Stimulated activated CD8-positive, alpha-beta memory T cell treated with anti-CD3 and anti-CD28 coated beads, Interleukin-7, amount 100 ng/mL, for 1 hour (primary cell): ENCODE data around the gene DUOX1.
"Not testable (repeated sequence)": the region's sequence is repeated elsewhere in the genome, so short reads cannot be mapped to it uniquely, and the experiment has no call there.

Experiments
- DNase-seq, 2 donors: peaks; one replicate each; pipeline ENCODE4 v3.0.0-alpha.2; 2020; ENCODE audit warnings: low read depth in 2 of 2

The DUOX1 gene

DNA sequence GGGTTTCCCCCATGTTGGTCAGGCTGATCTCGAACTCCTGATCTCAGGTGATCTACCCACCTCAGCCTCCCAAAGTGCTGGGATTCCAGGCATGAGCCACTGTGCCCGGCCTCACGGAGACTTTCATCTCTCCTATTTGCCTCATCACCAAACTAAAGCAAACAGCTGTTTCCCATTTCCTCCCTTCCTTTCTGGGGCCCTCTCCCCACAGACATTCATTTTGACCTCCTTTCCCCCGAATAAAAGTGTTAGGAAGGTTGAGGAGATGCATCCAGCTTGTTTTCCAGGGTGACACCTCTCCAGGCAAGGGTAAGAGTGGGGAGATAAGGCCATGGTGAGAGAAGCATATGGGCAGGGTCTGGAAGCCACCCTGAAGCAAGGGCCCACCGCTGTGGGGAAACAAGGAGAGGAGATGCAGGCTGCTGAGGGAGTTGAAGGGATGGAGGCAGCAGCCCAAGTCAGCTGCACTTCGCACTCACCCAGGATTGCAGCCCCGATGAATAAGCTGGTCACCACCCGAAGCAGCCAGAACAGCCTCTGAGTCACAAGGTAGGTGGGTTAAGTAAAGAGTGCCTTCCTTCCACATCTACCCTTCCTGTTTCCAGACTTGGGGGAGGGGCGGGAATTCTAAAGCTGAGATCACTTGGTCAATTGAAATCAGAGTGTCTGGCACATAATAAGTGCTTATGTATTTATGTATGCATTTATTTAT is 7.9 kb upstream of the DUOX1 start:
- no peak for DNase-seq

DNA sequence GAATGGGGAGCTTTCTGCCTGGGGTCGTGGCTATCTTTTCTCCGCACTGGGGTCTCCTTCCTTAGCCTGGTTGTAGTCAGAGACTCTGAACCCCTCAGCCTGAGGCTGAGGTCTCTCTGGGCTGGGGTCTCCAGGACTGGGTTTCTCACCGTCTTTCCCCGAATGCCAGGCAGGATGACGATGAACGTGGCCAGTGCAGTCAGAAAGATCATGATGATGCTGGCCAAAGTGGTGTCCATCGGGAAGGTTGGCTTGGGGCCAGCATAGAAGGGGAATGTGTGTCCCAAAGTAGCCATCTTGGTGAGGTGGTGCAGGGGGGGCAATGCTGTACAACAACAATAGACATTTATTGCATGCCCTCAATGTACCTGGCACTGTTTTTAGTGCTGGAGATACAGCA is 7.1 kb upstream of the DUOX1 start:
- no peak for DNase-seq

DNA sequence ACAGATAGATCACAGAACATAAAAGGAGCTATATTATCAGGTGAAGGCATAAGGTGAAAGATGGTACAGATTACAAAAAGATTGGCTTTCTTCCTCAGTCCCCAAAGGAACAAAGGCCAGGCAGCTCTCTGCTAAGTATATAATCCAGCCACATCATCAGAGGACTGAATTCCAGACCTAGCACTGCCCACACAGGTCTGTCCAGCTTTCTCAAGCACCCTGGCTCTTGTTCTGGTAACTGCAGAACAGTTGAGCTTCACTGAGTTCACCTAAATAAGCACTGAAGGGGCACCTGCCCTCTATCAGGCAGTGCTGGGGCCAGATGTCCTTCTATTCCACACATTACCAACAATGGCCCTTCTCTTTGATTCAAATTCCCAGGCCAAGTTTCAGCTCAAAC is 6.4 kb upstream of the DUOX1 start:
- DNase-seq: no peak

DNA sequence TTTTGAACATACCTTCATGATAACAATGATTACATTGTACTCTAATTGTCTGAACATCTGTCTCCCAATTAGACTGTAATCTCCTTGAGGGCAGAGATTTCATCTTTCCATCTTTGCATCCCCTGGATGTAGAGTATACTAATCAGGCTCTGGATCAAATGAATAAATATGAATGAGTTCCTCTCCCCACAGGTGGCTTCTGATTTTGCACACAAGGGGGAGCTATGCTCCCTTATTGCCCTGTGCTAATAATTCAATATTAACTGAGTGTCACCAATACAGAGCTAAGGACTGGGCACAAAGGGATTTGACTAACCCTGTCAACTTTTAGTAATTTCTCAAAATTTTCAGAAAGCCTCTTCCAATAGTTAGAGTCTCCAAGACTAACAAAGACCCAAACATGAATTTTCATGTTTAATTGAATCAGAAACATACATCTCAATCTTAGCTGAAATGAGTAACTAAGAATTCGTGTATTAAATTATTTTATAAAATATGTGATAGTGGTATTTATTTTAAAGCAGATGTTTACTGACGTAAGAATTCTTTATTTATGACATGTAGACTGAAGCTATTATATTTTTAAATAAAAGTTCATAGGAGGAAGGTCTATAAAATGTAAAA is 3.1 kb upstream of the DUOX1 start:
- no peak for DNase-seq

DNA sequence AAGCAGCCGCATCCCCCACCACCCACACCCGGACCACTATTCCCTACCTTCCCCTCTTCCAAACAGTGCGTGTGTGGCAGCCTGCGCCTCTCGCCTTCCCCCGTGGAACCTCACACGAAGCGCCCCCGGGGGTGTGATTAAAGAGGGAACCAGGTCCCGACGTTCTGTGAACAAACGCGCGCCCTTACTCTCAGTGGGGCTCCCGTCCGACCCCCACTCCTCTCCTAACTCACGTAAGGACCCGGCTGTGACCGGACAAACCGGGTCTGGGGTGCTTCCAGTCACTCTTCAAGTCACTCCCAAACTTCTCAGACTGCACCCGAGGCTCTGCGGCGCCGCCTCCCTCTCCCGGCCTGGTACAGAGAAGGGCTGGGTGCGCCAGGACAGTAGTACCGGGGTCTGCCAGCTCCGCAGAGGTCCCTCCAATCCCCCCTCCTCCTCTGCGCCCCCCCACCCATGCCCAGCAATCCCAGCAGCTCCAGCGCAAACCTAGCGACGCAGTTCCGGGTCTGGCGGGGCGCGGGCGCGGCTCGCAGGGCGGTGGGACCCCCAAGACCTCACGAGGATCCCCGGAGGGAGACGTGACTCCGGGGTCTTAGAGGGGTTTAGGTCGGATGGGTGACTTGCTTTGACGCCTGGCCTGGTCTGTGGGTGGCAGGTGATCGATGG is 689 bp upstream of the DUOX1 start:
- DNase-seq: no peak

DNA sequence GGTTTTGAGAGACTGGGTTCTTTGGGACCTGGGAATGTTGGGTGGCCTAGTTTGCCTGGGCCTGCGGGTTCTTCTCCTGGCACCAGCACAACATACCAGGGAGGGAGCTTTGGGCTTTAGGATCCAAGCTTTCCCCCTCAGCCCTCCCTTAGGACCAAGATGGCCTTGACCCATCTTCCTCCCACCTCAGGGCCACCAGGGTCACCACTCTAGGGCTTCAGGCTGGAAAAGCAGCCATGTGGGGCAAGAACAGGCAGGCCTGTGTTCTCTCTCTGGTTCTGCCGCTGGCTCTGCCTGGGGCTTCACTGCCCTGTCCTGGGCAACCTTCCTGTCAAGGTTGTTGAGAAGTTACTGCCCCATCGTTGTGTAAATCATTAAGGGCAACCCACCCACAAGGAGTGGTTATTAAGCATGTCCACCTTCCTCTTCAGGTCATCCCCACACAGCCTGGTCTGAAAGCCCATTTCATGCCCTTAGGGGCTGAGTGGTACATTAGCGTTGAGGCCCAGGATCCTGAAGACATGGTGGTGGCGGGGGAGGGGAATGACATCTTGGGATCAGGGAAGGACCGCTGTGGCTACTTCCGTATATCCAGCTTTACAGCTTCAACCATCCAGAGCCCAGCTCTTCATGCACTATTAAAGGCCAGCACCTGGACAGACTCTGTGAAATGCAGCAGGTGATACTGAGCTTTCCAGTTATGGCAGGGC is 652 bp downstream of the DUOX1 start:
- DNase-seq: no peak

DNA sequence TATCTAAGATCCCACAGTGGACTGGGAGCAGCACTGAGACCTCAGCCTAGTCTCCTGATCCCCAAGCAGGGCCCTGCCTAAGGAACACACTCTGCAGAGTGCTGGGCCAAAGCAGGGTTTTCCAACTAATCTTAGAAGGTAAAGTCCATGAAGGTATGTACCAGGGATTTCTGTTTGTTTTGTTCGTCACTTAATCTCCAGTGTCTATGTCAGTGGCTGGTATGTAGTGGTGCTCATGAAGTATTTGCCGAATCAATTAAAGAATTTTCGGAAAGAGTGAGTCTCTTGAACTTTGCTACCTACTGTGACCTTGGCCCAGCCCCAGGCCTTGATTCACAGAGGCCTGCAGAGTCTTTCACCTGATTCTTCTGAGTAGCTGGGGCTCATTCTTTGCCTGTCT is 1.7 kb downstream of the DUOX1 start:
- no peak for DNase-seq

DNA sequence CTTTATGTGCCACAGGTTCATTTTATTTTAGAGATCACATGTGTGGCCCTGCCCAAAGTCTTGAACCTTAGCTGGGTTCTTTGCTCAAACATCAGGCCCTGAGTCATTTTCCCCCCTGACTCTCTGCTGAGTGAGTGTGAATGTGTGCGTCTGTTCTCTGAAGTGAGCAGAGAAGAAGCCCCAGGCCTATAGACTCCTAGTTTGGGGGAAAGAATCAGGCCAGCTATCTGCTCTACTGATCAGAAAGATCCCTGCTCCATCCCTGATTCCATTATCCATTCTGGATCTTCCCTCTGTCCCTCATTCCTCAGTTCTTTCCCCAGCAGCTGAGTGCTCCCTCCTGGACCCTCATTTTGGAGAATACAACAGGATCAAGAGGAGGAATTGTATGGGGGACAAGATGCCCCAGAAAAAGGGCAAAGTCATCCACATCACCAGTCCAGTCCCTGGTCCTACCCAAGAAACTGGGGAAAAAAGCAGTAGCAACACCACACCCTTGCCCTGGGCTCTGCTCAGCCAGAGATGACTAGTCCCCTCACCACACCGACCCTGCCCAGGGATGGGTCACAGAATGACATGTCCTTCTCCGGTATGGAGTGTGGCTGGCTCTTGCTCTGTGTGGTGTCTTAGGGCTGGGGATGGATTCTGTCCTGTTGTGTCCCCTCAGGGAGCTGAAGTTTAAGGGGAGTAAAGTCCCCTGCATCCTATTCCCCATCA is 3.2 kb downstream of the DUOX1 start:
- DNase-seq: no peak

DNA sequence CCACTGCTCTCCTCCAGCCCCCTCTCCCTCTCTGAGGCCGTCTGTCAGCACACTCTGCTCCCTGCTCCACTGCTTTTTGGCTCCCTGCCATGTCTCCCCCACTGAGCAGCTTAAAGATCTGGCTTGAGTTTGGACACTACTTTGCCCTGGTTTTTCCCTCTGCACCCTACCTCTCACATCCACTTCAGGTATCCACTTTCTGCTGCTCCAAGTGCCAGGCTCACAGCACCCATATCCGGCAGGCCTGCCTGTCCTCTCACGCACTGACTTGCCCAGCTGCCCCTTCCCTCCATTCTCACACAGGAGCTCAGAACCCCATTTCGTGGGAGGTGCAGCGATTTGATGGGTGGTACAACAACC is 3.7 kb downstream of the DUOX1 start:
- DNase-seq: no peak

DNA sequence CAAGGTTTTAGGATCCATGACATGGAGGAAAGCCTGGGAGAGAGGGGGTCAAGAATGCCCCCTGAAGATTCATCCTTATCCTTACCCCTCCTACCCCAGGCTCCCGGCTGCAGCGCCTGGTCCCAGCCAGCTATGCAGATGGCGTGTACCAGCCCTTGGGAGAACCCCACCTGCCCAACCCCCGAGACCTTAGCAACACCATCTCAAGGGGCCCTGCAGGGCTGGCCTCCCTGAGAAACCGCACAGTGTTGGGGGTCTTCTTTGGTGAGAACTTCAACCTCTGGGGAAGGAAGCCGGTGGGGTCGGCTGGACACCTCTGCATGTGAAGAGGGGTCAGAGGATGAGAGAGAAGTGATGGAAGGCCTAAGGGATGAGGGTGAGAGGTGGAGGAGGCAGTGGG is 4.3 kb downstream of the DUOX1 start:
- no peak for DNase-seq

DNA sequence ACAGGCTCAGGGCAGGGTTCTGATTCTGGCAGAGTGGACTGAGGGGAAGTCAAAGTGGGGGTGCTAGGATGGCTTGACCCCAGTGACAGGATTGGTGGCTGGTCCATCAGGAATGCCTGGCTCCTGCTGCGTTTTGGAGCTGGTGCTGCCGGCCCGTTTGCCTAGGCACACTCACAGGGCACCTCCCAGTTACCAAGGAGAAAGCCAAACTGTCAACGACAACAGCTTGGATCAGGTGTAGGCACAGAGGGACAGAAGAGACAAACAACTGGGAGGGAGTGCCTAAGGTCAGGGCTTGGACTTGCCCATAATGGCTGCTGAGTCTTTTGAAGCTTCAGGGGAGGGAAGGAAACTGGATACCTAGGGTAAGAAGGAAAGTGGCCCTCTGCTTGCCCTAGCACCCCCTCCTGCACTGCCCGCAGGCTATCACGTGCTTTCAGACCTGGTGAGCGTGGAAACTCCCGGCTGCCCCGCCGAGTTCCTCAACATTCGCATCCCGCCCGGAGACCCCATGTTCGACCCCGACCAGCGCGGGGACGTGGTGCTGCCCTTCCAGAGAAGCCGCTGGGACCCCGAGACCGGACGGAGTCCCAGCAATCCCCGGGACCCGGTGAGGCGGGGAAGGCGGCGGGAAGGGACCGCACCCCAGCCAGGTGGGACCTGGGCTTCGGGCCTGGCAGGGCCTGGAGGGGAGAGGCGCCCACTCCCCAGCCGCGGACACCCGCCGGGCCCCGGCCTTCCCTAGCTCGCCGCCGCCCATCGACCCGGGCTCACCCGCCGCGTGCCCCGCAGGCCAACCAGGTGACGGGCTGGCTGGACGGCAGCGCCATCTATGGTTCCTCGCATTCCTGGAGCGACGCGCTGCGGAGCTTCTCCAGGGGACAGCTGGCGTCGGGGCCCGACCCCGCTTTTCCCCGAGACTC is 5.1 kb downstream of the DUOX1 start:
- no peak for DNase-seq

DNA sequence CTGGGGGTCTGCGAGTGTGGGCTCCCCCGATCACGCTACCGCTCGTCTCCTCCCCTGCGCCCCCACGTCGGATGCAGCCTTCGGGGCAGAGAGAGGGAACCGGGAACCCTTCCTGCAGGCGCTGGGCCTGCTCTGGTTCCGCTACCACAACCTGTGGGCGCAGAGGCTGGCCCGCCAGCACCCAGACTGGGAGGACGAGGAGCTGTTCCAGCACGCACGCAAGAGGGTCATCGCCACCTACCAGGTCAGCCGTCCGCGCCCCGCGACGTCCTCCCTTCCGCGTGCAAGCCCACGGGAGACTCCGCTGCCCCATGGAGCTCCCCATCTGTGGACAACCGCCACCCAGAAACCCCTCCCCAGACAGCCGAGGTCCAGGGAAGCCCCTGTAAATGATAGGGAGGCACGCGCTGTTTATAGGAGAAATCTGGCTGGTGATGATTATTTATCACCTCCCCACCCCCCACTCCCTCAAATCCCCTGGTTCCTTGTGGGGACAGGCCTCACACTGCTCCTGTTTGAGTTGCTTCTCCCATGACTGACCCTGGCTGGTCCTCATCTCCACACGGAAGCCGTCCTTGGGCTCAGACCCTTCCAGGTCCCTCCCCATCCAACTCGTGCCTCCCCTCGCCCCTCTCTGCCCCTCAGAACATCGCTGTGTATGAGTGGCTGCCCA is 6.0 kb downstream of the DUOX1 start:
- not testable (repeated sequence) for DNase-seq

DNA sequence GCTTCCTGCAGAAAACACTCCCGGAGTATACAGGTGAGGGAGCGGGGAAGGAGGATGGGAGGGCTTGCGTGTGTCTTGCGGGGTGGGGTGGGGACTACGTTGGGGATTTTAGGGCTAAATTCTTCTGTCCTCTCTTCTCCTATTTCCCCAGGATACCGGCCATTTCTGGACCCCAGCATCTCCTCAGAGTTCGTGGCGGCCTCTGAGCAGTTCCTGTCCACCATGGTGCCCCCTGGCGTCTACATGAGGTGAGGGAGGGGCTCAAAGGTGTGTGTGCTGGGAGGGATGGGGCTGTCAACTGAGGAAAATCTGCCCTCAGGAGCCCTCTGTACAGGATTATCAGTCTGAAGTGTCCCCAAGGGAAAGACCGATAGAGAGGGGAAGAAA is 6.6 kb downstream of the DUOX1 start:
- no peak for DNase-seq

DNA sequence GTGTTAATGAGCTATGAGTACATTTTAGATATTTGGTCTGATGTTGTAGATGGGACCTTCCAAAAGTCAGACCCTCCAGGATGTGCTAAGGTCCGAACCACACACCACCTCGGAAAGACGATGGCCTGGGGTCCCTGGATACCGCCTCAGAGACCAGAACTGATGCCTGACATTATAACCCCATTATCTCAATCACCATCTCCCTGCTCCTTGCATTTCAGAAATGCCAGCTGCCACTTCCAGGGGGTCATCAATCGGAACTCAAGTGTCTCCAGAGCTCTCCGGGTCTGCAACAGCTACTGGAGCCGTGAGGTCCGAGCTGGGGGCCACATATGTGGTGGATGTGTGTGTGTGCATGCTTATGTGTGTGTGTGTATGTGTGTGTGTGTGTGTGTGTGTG is 7.9 kb downstream of the DUOX1 start:
- no peak for DNase-seq

DNA sequence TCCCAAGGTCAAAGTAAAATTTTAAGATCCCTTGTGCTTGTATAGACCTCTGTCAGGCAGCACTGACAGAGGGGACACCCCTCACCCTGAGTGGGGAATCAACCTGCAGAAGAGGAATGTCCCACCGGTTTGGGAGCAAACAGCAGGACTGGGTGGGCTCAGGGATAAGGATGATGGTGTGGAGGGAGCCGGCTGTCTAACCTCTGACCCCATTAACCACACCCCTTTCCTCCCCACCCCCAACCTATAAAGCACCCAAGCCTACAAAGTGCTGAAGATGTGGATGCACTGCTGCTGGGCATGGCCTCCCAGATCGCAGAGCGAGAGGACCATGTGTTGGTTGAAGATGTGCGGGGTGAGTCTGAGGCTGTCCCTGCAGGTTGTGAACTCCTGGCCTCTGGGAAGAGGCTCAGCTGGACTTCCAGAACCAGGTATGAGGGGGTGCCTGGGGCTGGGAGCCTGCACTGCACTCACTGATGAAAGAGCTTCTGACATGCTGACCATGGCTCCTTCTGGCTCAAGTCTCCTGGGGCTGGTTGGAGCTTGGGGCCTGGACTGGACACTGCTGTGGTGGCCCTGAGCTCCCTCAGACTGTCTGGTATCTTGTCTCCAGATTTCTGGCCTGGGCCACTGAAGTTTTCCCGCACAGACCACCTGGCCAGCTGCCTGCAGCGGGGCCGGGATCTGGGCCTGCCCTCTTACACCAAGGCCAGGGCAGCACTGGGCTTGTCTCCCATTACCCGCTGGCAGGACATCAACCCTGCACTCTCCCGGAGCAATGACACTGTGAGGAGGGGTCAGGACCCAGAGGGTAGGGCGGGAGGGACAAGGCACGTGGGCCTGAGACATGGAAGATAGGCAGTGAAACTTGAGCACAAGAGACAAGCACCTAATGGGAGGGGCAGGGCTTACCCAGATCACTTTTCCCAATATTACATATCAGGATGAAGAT is 9.3 kb downstream of the DUOX1 start:
- DNase-seq: no peak

DNA sequence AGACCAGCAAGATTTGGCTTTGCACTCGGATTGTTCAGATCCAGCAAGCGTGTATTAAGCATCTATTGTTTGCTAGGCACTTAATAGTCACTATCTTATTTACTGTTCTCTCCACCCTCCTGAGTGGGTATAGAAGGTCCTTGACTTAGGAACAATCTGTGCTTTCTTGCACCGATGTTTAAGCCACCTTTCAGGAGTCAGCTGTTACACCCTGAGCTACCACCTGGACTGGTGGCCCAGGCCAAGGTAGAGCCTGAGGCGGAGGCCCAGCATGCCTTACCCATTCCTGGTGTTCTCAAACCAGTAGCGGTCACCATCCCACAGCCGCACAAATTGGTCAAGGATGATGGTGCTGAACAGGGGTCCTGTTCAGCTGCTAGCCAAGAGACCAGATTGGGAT is 10.0 kb downstream of the DUOX1 start:
- DNase-seq: no peak

DNA sequence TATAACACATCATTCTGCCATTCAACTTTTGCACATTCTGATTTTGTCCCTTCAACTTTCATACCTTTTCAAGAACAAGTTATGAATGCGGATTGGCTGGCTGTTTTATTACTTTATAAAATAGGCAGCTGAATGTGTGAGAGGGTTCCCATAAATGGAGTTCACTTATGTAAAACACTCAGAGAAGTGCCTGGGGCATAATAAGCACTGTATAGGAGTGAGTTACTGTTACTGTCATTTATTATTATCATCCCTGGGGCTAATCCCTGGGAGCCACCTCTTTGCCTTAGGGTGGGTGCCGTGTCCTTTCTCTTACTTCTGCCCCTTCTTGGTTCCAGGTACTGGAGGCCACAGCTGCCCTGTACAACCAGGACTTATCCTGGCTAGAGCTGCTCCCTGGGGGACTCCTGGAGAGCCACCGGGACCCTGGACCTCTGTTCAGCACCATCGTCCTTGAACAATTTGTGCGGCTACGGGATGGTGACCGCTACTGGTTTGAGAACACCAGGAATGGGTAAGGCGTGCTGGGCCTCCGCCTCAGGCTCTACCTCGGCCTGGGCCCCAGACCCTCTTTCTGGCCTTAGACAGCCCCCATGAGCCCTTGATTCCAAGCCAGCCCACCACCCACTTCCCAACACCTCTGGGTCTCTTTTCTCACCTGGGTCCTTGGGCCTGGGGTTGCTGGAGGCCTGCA is 10.9 kb downstream of the DUOX1 start:
- no peak for DNase-seq

DNA sequence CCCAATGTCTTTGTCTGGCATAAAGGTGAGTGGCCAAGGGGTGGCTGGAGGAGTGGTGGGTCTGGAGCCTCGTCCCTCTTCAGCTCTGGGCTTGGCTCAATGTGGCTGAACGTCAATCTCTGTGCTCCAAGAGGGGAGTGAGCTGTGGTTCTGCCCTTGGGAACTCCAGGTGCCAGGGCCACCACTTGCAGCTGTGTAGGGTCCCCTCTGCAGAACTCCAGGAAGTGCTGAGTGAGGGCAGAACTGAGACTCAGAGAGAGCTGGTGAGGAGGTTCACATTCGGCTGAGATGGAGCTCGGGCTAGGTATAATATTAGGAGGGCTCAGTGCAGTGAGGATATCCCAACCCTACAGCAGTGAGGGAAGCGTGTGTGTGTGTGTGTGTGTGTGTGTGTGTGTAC is 11.6 kb downstream of the DUOX1 start:
- DNase-seq: no peak

DNA sequence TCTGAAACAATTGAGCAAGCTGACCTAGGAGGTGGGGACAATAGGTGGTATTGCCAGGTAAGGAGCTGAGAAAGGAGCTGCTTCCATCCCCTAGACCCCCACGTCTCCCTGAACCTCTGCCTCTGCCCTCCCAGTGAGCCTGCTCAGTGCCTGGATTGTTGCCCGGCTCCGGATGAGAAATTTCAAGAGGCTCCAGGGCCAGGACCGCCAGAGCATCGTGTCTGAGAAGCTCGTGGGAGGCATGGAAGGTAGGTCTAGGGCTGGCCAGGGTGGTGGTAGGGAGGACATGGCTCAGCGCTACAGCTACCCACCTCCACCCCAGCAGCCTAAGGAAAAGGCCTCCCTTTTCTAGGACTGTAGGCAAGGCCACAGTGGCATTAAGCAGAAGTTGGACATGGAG is 13.3 kb downstream of the DUOX1 start:
- no peak for DNase-seq
